Measurements from ENCODE around the gene ACO2.
A peak's percentile ranks its signal among the peaks of the same experiment; 100 is the strongest.
"Not testable (repeated sequence)": the region's sequence is repeated elsewhere in the genome, so short reads cannot be mapped to it uniquely, and the experiment has no call there.

The ACO2 gene

GRCh38 chr22:41468381-41469217 lies at the start of gene ACO2, which contains the start of gene PHF5A:
Gene ACO2 (plus strand): TSS chr22:41469117. CDS start chr22:41469147, 30 bp downstream.
Gene PHF5A (minus strand): TSS chr22:41468692. CDS start chr22:41468653, 39 bp downstream.
- peak; percentile 98 for DNase-seq

GRCh38 chr22:41425660-41426365 lies 43.1 kb upstream of the ACO2 start:
- DNase-seq: peak in 1 of 2 donors; percentile 32

GRCh38 chr22:41429232-41429950 lies 39.5 kb upstream of the ACO2 start:
- no peak for DNase-seq

GRCh38 chr22:41429951-41430332 lies 39.0 kb upstream of the ACO2 start:
- no peak for DNase-seq

GRCh38 chr22:41431656-41432055 lies 37.3 kb upstream of the ACO2 start:
- DNase-seq: no peak

- not testable (repeated sequence) for DNase-seq
Measured at GRCh38 chr22:41433480-41433879, 35.4 kb upstream of the ACO2 start.

- DNase-seq: not testable (repeated sequence)
Measured at GRCh38 chr22:41434361-41435003, 34.4 kb upstream of the ACO2 start.

- no peak for DNase-seq
Measured at GRCh38 chr22:41435560-41435959, 33.4 kb upstream of the ACO2 start.

GRCh38 chr22:41436322-41437113 lies 32.4 kb upstream of the ACO2 start:
- no peak for DNase-seq

GRCh38 chr22:41437198-41437597 lies 31.7 kb upstream of the ACO2 start:
- DNase-seq: no peak

GRCh38 chr22:41440511-41440910 lies 28.4 kb upstream of the ACO2 start:
- DNase-seq: not testable (repeated sequence)

GRCh38 chr22:41442240-41442792 lies 26.6 kb upstream of the ACO2 start:
- no peak for DNase-seq

- DNase-seq: peak; percentile 88 to 89
Measured at GRCh38 chr22:41444360-41445128, 24.4 kb upstream of the ACO2 start.

- DNase-seq: peak; percentile 21 to 30
Measured at GRCh38 chr22:41445129-41446056, 23.5 kb upstream of the ACO2 start.

GRCh38 chr22:41446057-41446501 lies 22.8 kb upstream of the ACO2 start:
- DNase-seq: peak in 1 of 2 donors; percentile 39

GRCh38 chr22:41446639-41447434 lies 22.1 kb upstream of the ACO2 start, which contains the start of gene TOB2:
Gene TOB2 (minus strand): TSS chr22:41446801. CDS start chr22:41437345, 9,456 bp downstream.
- peak; percentile 94 to 95 for DNase-seq

- DNase-seq: peak; percentile 67 to 69
Measured at GRCh38 chr22:41447435-41448188, 21.3 kb upstream of the ACO2 start.

Data from stimulated activated CD4-positive, alpha-beta T cell treated with anti-CD3 and anti-CD28 coated beads, Interleukin-2, amount 100 ng/mL, for 24 hours (primary cell).